H9 (cell line): ENCODE measurements around the gene SKP2. TPM values are rescaled to one million over a fixed set of nuclear protein-coding genes. Genes with fewer than 3 reads are reported as not detected.

Experiments used
- DNase-seq: peaks from one replicate; pipeline ENCODE4 v3.0.0-alpha.2; 2017
- H2AFZ ChIP-seq: one replicate; pipeline ENCODE4 v1.6.1; 2013; ENCODE audit warnings: mild to moderate bottlenecking, low read length, control low read depth, moderate library complexity
- H2AK5ac ChIP-seq: 2 replicates; pipeline ENCODE4 v1.6.1; 2013; ENCODE audit warnings: low read length, control low read depth, mixed read lengths; ENCODE audit not compliant: insufficient read length
- H2BK120ac ChIP-seq: one replicate; pipeline ENCODE4 v1.6.1; 2013; ENCODE audit warnings: low read depth, mild to moderate bottlenecking, low read length, control low read depth, inconsistent platforms; ENCODE audit not compliant: poor library complexity, severe bottlenecking
- H2BK12ac ChIP-seq: 2 replicates; pipeline ENCODE4 v1.6.1; 2013; ENCODE audit warnings: low read length, control low read depth, mixed read lengths, low read depth; ENCODE audit not compliant: insufficient read length
- H2BK15ac ChIP-seq: 2 replicates; pipeline ENCODE4 v1.6.1; 2013; ENCODE audit warnings: low read depth, low read length, control low read depth
- H2BK20ac ChIP-seq: one replicate; pipeline ENCODE4 v1.6.1; 2013; ENCODE audit warnings: low read depth, mild to moderate bottlenecking, low read length, control low read depth, inconsistent platforms; ENCODE audit not compliant: poor library complexity, severe bottlenecking
- H2BK5ac ChIP-seq: 2 replicates; pipeline ENCODE4 v1.6.1; 2013; ENCODE audit warnings: low read length, control low read depth, mixed read lengths; ENCODE audit not compliant: insufficient read length
- H3K14ac ChIP-seq: 2 replicates; pipeline ENCODE4 v1.6.1; 2013; ENCODE audit warnings: low read length, control low read depth; ENCODE audit not compliant: insufficient read depth
- H3K18ac ChIP-seq: 2 replicates; pipeline ENCODE4 v1.6.1; 2013; ENCODE audit warnings: low read depth, mild to moderate bottlenecking, mixed read lengths, low read length, control low read depth; ENCODE audit not compliant: insufficient read length
- H3K23ac ChIP-seq: 2 replicates; pipeline ENCODE4 v1.6.1; 2013; ENCODE audit warnings: low read length, control low read depth, mixed read lengths, low read depth; ENCODE audit not compliant: insufficient read length
- H3K23me2 ChIP-seq: 2 replicates; pipeline ENCODE4 v1.6.1; 2013; ENCODE audit warnings: low read depth, mild to moderate bottlenecking, mixed read lengths, low read length, control low read depth; ENCODE audit not compliant: insufficient read length, poor library complexity, severe bottlenecking
- H3K27ac ChIP-seq: 2 replicates; pipeline ENCODE4 v1.5.1; 2013; ENCODE audit warnings: low read length, control low read depth, mixed read lengths, low read depth; ENCODE audit not compliant: insufficient read length
- H3K27me3 ChIP-seq: 2 replicates; pipeline ENCODE4 v1.6.1; 2013; ENCODE audit warnings: low read length, control low read depth, inconsistent platforms; ENCODE audit not compliant: insufficient read depth
- H3K4ac ChIP-seq: 2 replicates; pipeline ENCODE4 v1.6.1; 2013; ENCODE audit warnings: low read depth, mild to moderate bottlenecking, control low read depth, inconsistent platforms, low read length, moderate library complexity
- H3K4me1 ChIP-seq: 2 replicates; pipeline ENCODE4 v1.6.1; 2013; ENCODE audit warnings: low read length, control low read depth, inconsistent platforms; ENCODE audit not compliant: insufficient read depth
- H3K4me2 ChIP-seq: 2 replicates; pipeline ENCODE4 v1.6.1; 2013; ENCODE audit warnings: low read length, control low read depth, mixed read lengths; ENCODE audit not compliant: insufficient read length, insufficient read depth
- H3K56ac ChIP-seq: 2 replicates; pipeline ENCODE4 v1.6.1; 2013; ENCODE audit warnings: low read depth, mild to moderate bottlenecking, mixed read lengths, low read length, control low read depth; ENCODE audit not compliant: insufficient read length
- H3K79me1 ChIP-seq: 2 replicates; pipeline ENCODE4 v1.6.1; 2013; ENCODE audit warnings: low read depth, mild to moderate bottlenecking, moderate library complexity, low read length, control low read depth, inconsistent platforms; ENCODE audit not compliant: insufficient read depth, poor library complexity, severe bottlenecking
- H3K79me2 ChIP-seq: 2 replicates; pipeline ENCODE4 v1.6.1; 2013; ENCODE audit warnings: low read length, control low read depth, inconsistent platforms; ENCODE audit not compliant: insufficient read depth
- H3K9ac ChIP-seq: 2 replicates; pipeline ENCODE4 v1.6.1; 2013; ENCODE audit warnings: low read length, control low read depth, mixed read lengths; ENCODE audit not compliant: insufficient read length; ENCODE audit errors: extremely low read depth
- H3K9me3 ChIP-seq: one replicate; pipeline ENCODE4 v1.6.1; 2013; ENCODE audit warnings: low read depth, low read length, inconsistent platforms; ENCODE audit not compliant: control insufficient read depth
- H3T11ph ChIP-seq: one replicate; pipeline ENCODE4 v1.6.1; 2013; ENCODE audit warnings: mild to moderate bottlenecking, low read length, control low read depth, inconsistent platforms
- H4K20me1 ChIP-seq: one replicate; pipeline ENCODE4 v1.6.1; 2013; ENCODE audit not compliant: control insufficient read depth, insufficient read length, insufficient read depth
- H4K5ac ChIP-seq: 2 replicates; pipeline ENCODE4 v1.6.1; 2013; ENCODE audit warnings: low read depth, mild to moderate bottlenecking, mixed read lengths, low read length, control low read depth; ENCODE audit not compliant: insufficient read length
- H4K8ac ChIP-seq: replicated peaks from 2 replicates; pipeline ENCODE4 v1.6.1; 2013; ENCODE audit warnings: low read length, control low read depth, mixed read lengths, low read depth; ENCODE audit not compliant: insufficient read length
- H4K91ac ChIP-seq: 2 replicates; pipeline ENCODE4 v1.6.1; 2013; ENCODE audit warnings: low read depth, mild to moderate bottlenecking, moderate library complexity, mixed read lengths, low read length, control low read depth; ENCODE audit not compliant: insufficient read length
- H3K27ac Mint-ChIP-seq, 3 experiments: 2 replicates in 2 of 3; 3 replicates in 1 of 3; pipeline ENCODE4 v1.8.0; 2020 to 2021; ENCODE audit warnings: mixed read lengths in 3 of 3, mild to moderate bottlenecking in 1 of 3, moderate library complexity in 1 of 3
- H3K27me3 Mint-ChIP-seq: 2 replicates; pipeline ENCODE4 v1.8.0; 2021; ENCODE audit warnings: low read depth, mild to moderate bottlenecking, moderate library complexity, mixed read lengths
- H3K36me3 Mint-ChIP-seq, 3 experiments: 2 replicates in 2 of 3; 3 replicates in 1 of 3; pipeline ENCODE4 v1.8.0; 2020 to 2021; ENCODE audit warnings: low read depth in 3 of 3, mixed read lengths in 3 of 3; ENCODE audit not compliant: insufficient read depth in 1 of 3
- H3K4me1 Mint-ChIP-seq, 2 experiments: 2 replicates each; pipeline ENCODE4 v1.8.0; 2020; ENCODE audit warnings: mixed read lengths in 2 of 2
- H3K4me3 Mint-ChIP-seq, 2 experiments: 2 replicates in 1 of 2; 3 replicates in 1 of 2; pipeline ENCODE4 v1.8.0; 2020 to 2021; ENCODE audit warnings: mild to moderate bottlenecking in 2 of 2, mixed read lengths in 2 of 2, moderate library complexity in 1 of 2
- H3K9me3 Mint-ChIP-seq, 2 experiments: 2 replicates in 1 of 2; 3 replicates in 1 of 2; pipeline ENCODE4 v1.8.0; 2020; ENCODE audit warnings: mild to moderate bottlenecking in 2 of 2, mixed read lengths in 2 of 2, moderate library complexity in 1 of 2
- WGBS: extraction: QIAGEN DNeasy Blood & Tissue Kit; methylation state at CpG from one replicate; pipeline ENCODE4 v1.1.7; 2013; ENCODE audit warnings: missing lambda C conversion rate, low lambda C conversion rate, mixed read lengths; ENCODE audit not compliant: insufficient read length; ENCODE audit errors: extremely low coverage; 5-methylcytosine and 5-hydroxymethylcytosine counted together
- total RNA-seq: library from RNA; stranded (reverse); gene quantifications from 2 replicates; pipeline ENCODE4 v1.2.1, GENCODE V29; 2021
- TF ChIP-seq, protein P1 (sequence below): fragments of 200-600 bp; sonication (generic); conservative IDR thresholded peaks from 3 replicates; pipeline ENCODE4 v1.8.0; 2021; ENCODE audit warnings: antibody characterized with exemption, mild to moderate bottlenecking

SKP2 gene
- total RNA-seq, 1 experiment from 2014 or later = 103 TPM

DNA sequence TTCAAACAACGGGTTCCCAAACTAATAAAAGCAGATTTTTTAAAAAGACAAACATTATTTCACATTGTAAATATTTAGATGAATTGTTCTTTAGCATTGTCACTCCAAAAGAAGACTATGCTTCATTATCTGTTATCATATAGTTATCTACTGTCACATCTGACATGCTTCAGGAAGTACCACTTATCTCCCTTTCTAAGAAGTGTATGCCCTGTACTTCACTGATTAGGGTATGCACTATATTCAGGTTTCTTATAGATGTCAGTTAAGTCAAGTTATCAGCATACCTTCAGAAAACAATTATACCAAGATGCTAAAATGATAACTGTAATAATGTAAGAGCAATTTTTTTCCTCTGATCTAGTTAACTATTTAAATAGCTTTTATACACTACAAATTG is 40.7 kb upstream of the SKP2 start:
- peaks cover 0 to 2% (median 0%) of the 10 kb centered on the region in 3 experiments; a peak in 1 of 7 replicates for H3K36me3 Mint-ChIP-seq
- no peaks in the 10 kb centered on the region for H3K79me1 ChIP-seq
- no peak overlapping the region for H4K8ac ChIP-seq
- no peak overlapping the region for H2BK15ac ChIP-seq
- no CpG with 5 or more reads among the region's 1 CpG for WGBS
- H3K9ac ChIP-seq = no peak overlapping the region
- H3K4me2 ChIP-seq = no peak overlapping the region
- TF ChIP-seq, protein P1, sequence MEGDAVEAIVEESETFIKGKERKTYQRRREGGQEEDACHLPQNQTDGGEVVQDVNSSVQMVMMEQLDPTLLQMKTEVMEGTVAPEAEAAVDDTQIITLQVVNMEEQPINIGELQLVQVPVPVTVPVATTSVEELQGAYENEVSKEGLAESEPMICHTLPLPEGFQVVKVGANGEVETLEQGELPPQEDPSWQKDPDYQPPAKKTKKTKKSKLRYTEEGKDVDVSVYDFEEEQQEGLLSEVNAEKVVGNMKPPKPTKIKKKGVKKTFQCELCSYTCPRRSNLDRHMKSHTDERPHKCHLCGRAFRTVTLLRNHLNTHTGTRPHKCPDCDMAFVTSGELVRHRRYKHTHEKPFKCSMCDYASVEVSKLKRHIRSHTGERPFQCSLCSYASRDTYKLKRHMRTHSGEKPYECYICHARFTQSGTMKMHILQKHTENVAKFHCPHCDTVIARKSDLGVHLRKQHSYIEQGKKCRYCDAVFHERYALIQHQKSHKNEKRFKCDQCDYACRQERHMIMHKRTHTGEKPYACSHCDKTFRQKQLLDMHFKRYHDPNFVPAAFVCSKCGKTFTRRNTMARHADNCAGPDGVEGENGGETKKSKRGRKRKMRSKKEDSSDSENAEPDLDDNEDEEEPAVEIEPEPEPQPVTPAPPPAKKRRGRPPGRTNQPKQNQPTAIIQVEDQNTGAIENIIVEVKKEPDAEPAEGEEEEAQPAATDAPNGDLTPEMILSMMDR = no peak
- no peaks in the 10 kb centered on the region for H4K20me1 ChIP-seq
- no peak overlapping the region for H3K4me3 Mint-ChIP-seq
- no peak overlapping the region for H3K27ac Mint-ChIP-seq
- H3K27ac ChIP-seq = no peak overlapping the region
- no peaks in the 10 kb centered on the region for H3K4me1 Mint-ChIP-seq
- H2AFZ ChIP-seq = no peak overlapping the region
- no peak overlapping the region for H3K18ac ChIP-seq
- H3K79me2 ChIP-seq = no peaks in the 10 kb centered on the region
- no peak overlapping the region for H3K56ac ChIP-seq
- H3K9me3 ChIP-seq = no peaks in the 10 kb centered on the region
- no peak overlapping the region for H3K23ac ChIP-seq
- no peak overlapping the region for H2BK20ac ChIP-seq
- H3K4me1 ChIP-seq = no peaks in the 10 kb centered on the region
- H2BK12ac ChIP-seq = no peak overlapping the region
- H4K91ac ChIP-seq = no peak overlapping the region
- H3K27me3 Mint-ChIP-seq = no peaks in the 10 kb centered on the region
- no peak overlapping the region for H3T11ph ChIP-seq
- no peaks in the 10 kb centered on the region for H3K27me3 ChIP-seq
- no peak for DNase-seq
- no peak overlapping the region for H2BK120ac ChIP-seq
- no peak overlapping the region for H3K14ac ChIP-seq
- H4K5ac ChIP-seq = no peak overlapping the region
- no peak overlapping the region for H3K4ac ChIP-seq
- no peak overlapping the region for H2AK5ac ChIP-seq
- no peaks in the 10 kb centered on the region for H3K23me2 ChIP-seq
- no peaks in the 10 kb centered on the region for H3K9me3 Mint-ChIP-seq
- no peak overlapping the region for H2BK5ac ChIP-seq
